GM06990 (cell line): ENCODE data around the gene TTR.

Experiments used
- DNase-seq: peaks from one replicate; pipeline ENCODE4 v3.0.0-alpha.2; 2011; ENCODE audit not compliant: insufficient read length; ENCODE audit errors: extremely low read depth
- H3K27me3 ChIP-seq: replicated peaks from 2 replicates; pipeline ENCODE4 v1.6.0; 2011; ENCODE audit warnings: low read length; ENCODE audit not compliant: control insufficient read depth, insufficient read depth
- H3K36me3 ChIP-seq: 2 replicates; pipeline ENCODE4 v1.5.1; 2011; ENCODE audit warnings: low read length; ENCODE audit not compliant: control insufficient read depth, insufficient read depth
- H3K4me3 ChIP-seq: replicated peaks from 2 replicates; pipeline ENCODE4 v1.5.1; 2011; ENCODE audit warnings: low read depth, mild to moderate bottlenecking, control low read depth, low read length
- CTCF ChIP-seq: IDR thresholded peaks from 2 replicates; pipeline ENCODE4 v1.5.1; 2011; ENCODE audit warnings: low read length, control low read depth, mild to moderate bottlenecking, inconsistent platforms; ENCODE audit not compliant: insufficient read depth, poor library complexity, severe bottlenecking

The TTR gene

GRCh38 chr18:31609886-31610285, 18.2 kb downstream of the TTR start:
- DNase-seq: no peak
- TF ChIP-seq CTCF: no peak
- Histone ChIP-seq H3K4me3 (no peak overlapping the region), H3K36me3 (no peaks in the 10 kb centered on the region), H3K27me3 (no peaks in the 10 kb centered on the region)

- no peak for DNase-seq
- Histone ChIP-seq H3K4me3 (no peak overlapping the region), H3K36me3 (no peaks in the 10 kb centered on the region), H3K27me3 (no peaks in the 10 kb centered on the region)
- TF ChIP-seq CTCF: peak; percentile 12
Measured at GRCh38 chr18:31610286-31611205, 18.9 kb downstream of the TTR start.

GRCh38 chr18:31611511-31611910, 19.8 kb downstream of the TTR start:
- H3K36me3 ChIP-seq: no peaks in the 10 kb centered on the region
- TF ChIP-seq CTCF: no peak

GRCh38 chr18:31612124-31612523, 20.4 kb downstream of the TTR start:
- no peak for TF ChIP-seq CTCF
- H3K4me3 ChIP-seq: no peak overlapping the region
- no peaks in the 10 kb centered on the region for H3K27me3 ChIP-seq
- DNase-seq: no peak
- H3K36me3 ChIP-seq: no peaks in the 10 kb centered on the region

More at GRCh38 chr18:31611511-31611910, 19.8 kb downstream of the TTR start:
- no peak for DNase-seq
- no peaks in the 10 kb centered on the region for H3K27me3 ChIP-seq
- H3K4me3 ChIP-seq: no peak overlapping the region

- H3K4me3 ChIP-seq: no peak overlapping the region
- no peak for TF ChIP-seq CTCF
- no peaks in the 10 kb centered on the region for H3K36me3 ChIP-seq
- DNase-seq: no peak
- no peaks in the 10 kb centered on the region for H3K27me3 ChIP-seq
Measured at GRCh38 chr18:31614044-31614443, 22.4 kb downstream of the TTR start.
